ENCODE results near the gene NEK6. TPM values are rescaled to one million over a fixed set of nuclear protein-coding genes. Genes with fewer than 3 reads are reported as not detected.

NEK6 gene
- total RNA-seq, 1 donor from 2014 or later = 17.4 TPM

- DNase-seq (ENCODE audit: low spot score) = no peak
- Mint-ChIP-seq H3K27ac (no peak overlapping the region), H3K9me3 (no peaks in the 10 kb centered on the region), H3K4me1 (ENCODE audit: low read depth) (no peaks in the 10 kb centered on the region), H3K36me3 (ENCODE audit: low read depth) (peaks cover 7% of the 10 kb centered on the region), H3K4me3 (no peak overlapping the region), H3K27me3 (ENCODE audit: insufficient read depth) (no peaks in the 10 kb centered on the region)
- intact Hi-C loops (cut with micrococcal nuclease) = no loop called here
These were observed 116.1 kb downstream of the NEK6 start for GRCh38 chr9:124373851-124374250.

DNA sequence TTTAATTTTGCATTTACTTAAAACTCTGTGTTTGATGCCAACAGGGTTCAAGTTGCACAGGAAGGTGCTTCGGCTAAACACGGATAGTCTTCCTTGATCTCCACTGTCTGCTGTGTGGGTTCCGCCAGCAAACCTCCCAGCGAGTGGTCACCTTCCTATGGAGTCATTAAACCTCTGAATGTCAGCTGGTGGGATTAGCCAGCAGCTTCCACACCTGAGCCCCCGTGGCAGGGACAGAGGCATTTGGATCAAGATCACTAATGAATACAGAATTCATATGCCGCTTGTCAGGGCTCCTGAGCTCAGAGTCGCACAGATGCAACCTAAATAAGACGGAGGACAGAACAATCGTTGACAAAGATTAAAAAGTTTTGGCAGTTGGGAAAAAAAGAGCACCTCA is 118.0 kb downstream of the NEK6 start:
- H3K27ac Mint-ChIP-seq = no peak overlapping the region
- DNase-seq (ENCODE audit: low spot score) = no peak
- H3K36me3 Mint-ChIP-seq (ENCODE audit: low read depth) = peaks cover 15% of the 10 kb centered on the region
- intact Hi-C loops (cut with micrococcal nuclease) = no loop called here
- H3K4me3 Mint-ChIP-seq = no peak overlapping the region
- H3K4me1 Mint-ChIP-seq (ENCODE audit: low read depth) = no peaks in the 10 kb centered on the region
- H3K9me3 Mint-ChIP-seq = no peaks in the 10 kb centered on the region
- H3K27me3 Mint-ChIP-seq (ENCODE audit: insufficient read depth) = no peaks in the 10 kb centered on the region

DNA sequence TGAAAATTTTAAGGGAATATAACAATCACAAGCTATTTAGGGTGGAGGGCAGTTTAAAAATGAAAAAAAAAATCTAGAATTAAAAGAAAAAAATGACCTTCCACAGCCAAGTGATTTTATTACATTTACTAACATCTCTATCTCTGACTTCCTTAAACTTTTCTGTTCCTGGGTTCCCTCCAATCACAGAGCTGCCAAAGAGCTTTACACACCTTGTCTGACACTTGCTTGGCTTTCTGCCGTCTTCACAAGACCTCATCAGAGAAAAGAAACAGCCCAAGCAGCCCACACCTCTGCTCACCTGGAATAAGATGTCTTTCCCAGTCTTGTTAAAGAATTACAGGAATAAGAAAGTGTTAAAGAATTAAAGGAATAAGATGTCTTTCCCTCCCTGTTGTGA is 118.6 kb downstream of the NEK6 start:
- Mint-ChIP-seq H3K9me3 (no peaks in the 10 kb centered on the region), H3K4me3 (no peak overlapping the region), H3K4me1 (ENCODE audit: low read depth) (no peaks in the 10 kb centered on the region), H3K27me3 (ENCODE audit: insufficient read depth) (no peaks in the 10 kb centered on the region), H3K27ac (no peak overlapping the region), H3K36me3 (ENCODE audit: low read depth) (peaks cover 15% of the 10 kb centered on the region)
- intact Hi-C loops (cut with micrococcal nuclease) = no loop called here
- DNase-seq (ENCODE audit: low spot score) = no peak

DNA sequence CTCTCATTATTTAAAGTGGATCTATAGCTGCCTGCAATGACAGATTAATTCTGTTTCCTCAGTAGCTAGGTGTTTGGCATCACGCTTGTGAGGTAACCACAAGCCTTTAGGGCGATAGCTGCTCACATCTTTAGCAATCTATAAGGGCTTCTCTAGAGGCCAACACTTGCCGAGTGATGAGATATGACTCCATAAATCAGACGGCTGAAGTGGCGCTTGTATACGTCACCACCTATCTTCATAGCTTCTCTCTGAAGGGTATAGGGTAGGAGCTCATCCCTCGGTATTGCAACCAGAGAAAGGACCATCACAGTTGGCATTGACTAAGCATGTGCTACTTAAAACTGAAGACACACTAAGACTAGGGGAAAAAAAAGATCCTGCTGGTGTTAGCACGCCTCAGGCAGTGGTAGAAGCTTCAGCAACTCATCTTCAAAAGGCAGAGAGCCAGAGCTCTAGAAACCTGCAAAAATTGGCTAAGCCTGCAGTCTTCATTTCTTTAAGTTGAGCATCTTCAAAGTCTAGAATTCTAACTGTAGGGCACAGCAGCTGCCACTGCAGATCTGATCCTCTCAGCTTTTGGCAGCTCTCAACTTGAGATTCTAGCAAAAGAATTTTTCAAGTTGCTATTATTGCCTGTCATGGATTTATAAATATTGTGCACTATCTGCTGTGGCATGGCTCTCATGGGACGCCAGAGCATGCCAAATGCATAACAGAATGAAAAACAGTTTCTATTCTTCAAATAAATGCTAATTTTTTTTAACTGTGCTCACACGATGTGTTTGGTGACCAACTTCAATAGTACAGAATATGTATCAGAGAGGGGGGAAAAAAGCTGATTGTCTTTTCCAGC is 120.0 kb downstream of the NEK6 start:
- Mint-ChIP-seq H3K27me3 (ENCODE audit: insufficient read depth) (no peaks in the 10 kb centered on the region), H3K4me1 (ENCODE audit: low read depth) (no peaks in the 10 kb centered on the region), H3K4me3 (no peak overlapping the region), H3K27ac (no peak overlapping the region), H3K9me3 (no peaks in the 10 kb centered on the region), H3K36me3 (ENCODE audit: low read depth) (peaks cover 15% of the 10 kb centered on the region)
- intact Hi-C loops (cut with micrococcal nuclease) = no loop called here
- no peak for DNase-seq (ENCODE audit: low spot score)

GRCh38 chr9:124381170-124381945 is 123.6 kb downstream of the NEK6 start:
- Mint-ChIP-seq H3K4me3 (no peak overlapping the region), H3K36me3 (ENCODE audit: low read depth) (peaks cover 22% of the 10 kb centered on the region), H3K9me3 (no peaks in the 10 kb centered on the region), H3K27me3 (ENCODE audit: insufficient read depth) (no peaks in the 10 kb centered on the region), H3K4me1 (ENCODE audit: low read depth) (no peaks in the 10 kb centered on the region), H3K27ac (no peak overlapping the region)
- DNase-seq (ENCODE audit: low spot score) = no peak
- intact Hi-C loops (cut with micrococcal nuclease) = loop anchor here (1.0 kb wide), 1 partner anchor 127 kb away; no protein-coding TSS in a partner anchor

GRCh38 chr9:124384210-124384609 is 126.5 kb downstream of the NEK6 start:
- Mint-ChIP-seq H3K9me3 (no peaks in the 10 kb centered on the region), H3K27ac (no peak overlapping the region), H3K36me3 (ENCODE audit: low read depth) (peaks cover 20% of the 10 kb centered on the region), H3K27me3 (ENCODE audit: insufficient read depth) (no peaks in the 10 kb centered on the region), H3K4me1 (ENCODE audit: low read depth) (peaks cover under 1% of the 10 kb centered on the region), H3K4me3 (no peak overlapping the region)
- intact Hi-C loops (cut with micrococcal nuclease) = no loop called here
- DNase-seq (ENCODE audit: low spot score) = no peak

- intact Hi-C loops (cut with micrococcal nuclease) = no loop called here
- peaks cover 7% of the 10 kb centered on the region for H3K4me1 Mint-ChIP-seq (ENCODE audit: low read depth)
- H3K9me3 Mint-ChIP-seq = no peaks in the 10 kb centered on the region
- no peak overlapping the region for H3K27ac Mint-ChIP-seq
- DNase-seq (ENCODE audit: low spot score) = no peak
- peaks cover 17% of the 10 kb centered on the region for H3K36me3 Mint-ChIP-seq (ENCODE audit: low read depth)
- no peak overlapping the region for H3K4me3 Mint-ChIP-seq
- H3K27me3 Mint-ChIP-seq (ENCODE audit: insufficient read depth) = no peaks in the 10 kb centered on the region
These were observed 127.1 kb downstream of the NEK6 start for GRCh38 chr9:124384846-124385245.

DNA sequence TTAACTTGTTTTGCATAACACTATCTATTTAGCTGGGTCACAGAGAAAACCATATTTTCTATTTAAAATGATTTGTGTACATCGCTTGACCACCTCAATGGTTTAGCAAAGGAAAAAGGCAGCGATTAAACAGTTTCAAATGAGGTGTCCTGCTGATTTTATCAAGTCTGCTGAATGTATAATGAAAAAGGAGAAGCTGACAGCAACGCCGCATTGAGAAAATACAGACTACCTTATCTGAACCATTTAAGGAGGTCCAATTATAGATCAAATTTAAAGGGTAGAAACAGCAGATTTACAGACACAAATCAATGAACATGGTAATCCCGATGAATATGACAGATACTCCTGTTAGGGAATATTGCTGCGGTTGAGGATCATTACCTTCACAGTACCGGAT is 127.9 kb downstream of the NEK6 start:
- Mint-ChIP-seq H3K9me3 (no peaks in the 10 kb centered on the region), H3K36me3 (ENCODE audit: low read depth) (peaks cover 12% of the 10 kb centered on the region), H3K27ac (no peak overlapping the region), H3K27me3 (ENCODE audit: insufficient read depth) (no peaks in the 10 kb centered on the region), H3K4me1 (ENCODE audit: low read depth) (peaks cover 7% of the 10 kb centered on the region), H3K4me3 (no peak overlapping the region)
- no peak for DNase-seq (ENCODE audit: low spot score)
- intact Hi-C loops (cut with micrococcal nuclease) = loop anchor here (2.0 kb wide), 1 partner anchor 259 kb away; no protein-coding TSS in a partner anchor

DNA sequence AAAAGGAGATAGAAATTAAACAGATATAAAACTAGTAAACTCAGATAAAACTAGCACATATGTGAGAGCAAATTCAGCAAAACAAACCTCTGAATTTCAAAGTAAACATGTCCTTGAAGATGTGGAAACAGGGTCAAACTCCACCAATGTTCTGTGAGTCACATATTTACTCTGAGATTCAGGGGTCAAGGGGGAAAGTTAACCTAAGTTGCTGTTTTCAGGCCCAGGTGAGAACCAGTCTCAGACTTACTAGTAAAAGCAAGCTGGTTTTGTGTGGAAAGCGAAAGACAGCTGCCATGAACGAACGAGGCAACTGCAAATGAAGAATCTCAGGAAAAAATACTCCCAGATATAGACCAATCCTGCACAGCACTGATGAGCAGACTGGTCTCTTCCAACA is 128.5 kb downstream of the NEK6 start:
- no peaks in the 10 kb centered on the region for H3K9me3 Mint-ChIP-seq
- intact Hi-C loops (cut with micrococcal nuclease) = loop anchor here (2.0 kb wide), 1 partner anchor 259 kb away; no protein-coding TSS in a partner anchor
- peaks cover 12% of the 10 kb centered on the region for H3K4me1 Mint-ChIP-seq (ENCODE audit: low read depth)
- no peak for DNase-seq (ENCODE audit: low spot score)
- peaks cover 12% of the 10 kb centered on the region for H3K36me3 Mint-ChIP-seq (ENCODE audit: low read depth)
- H3K27me3 Mint-ChIP-seq (ENCODE audit: insufficient read depth) = no peaks in the 10 kb centered on the region
- no peak overlapping the region for H3K4me3 Mint-ChIP-seq
- H3K27ac Mint-ChIP-seq = no peak overlapping the region

- H3K27me3 Mint-ChIP-seq (ENCODE audit: insufficient read depth) = no peaks in the 10 kb centered on the region
- H3K27ac Mint-ChIP-seq = no peak overlapping the region
- H3K4me3 Mint-ChIP-seq = no peak overlapping the region
- H3K9me3 Mint-ChIP-seq = no peaks in the 10 kb centered on the region
- H3K4me1 Mint-ChIP-seq (ENCODE audit: low read depth) = peaks cover 19% of the 10 kb centered on the region
- peaks cover 7% of the 10 kb centered on the region for H3K36me3 Mint-ChIP-seq (ENCODE audit: low read depth)
- intact Hi-C loops (cut with micrococcal nuclease) = no loop called here
- no peak for DNase-seq (ENCODE audit: low spot score)
These were observed 130.7 kb downstream of the NEK6 start for GRCh38 chr9:124388275-124389048.

GRCh38 chr9:124389146-124389939 is 131.6 kb downstream of the NEK6 start:
- H3K36me3 Mint-ChIP-seq (ENCODE audit: low read depth) = peaks cover 2% of the 10 kb centered on the region
- H3K4me3 Mint-ChIP-seq = no peak overlapping the region
- DNase-seq (ENCODE audit: low spot score) = no peak
- H3K27ac Mint-ChIP-seq = no peak overlapping the region
- intact Hi-C loops (cut with micrococcal nuclease) = no loop called here
- no peaks in the 10 kb centered on the region for H3K9me3 Mint-ChIP-seq
- H3K27me3 Mint-ChIP-seq (ENCODE audit: insufficient read depth) = no peaks in the 10 kb centered on the region
- H3K4me1 Mint-ChIP-seq (ENCODE audit: low read depth) = peaks cover 27% of the 10 kb centered on the region
